Endodermal cell (in vitro differentiated cells): ENCODE results near the gene ASNSD1. TPM values are rescaled to one million over a fixed set of nuclear protein-coding genes. Genes with fewer than 3 reads are reported as not detected.
"Not testable (repeated sequence)": the region's sequence is repeated elsewhere in the genome, so short reads cannot be mapped to it uniquely, and the experiment has no call there.

Experiments used
- DNase-seq: peaks from one replicate; pipeline ENCODE4 v3.0.0-alpha.2; 2017
- H3K27ac ChIP-seq: 2 replicates; pipeline ENCODE4 v1.5.1; 2013; ENCODE audit warnings: mild to moderate bottlenecking, low read depth, low read length, moderate library complexity
- H3K27me3 ChIP-seq: 2 replicates; pipeline ENCODE4 v1.6.1; 2013; ENCODE audit warnings: mild to moderate bottlenecking, low read length, moderate library complexity; ENCODE audit not compliant: insufficient read depth, control insufficient read depth, poor library complexity, severe bottlenecking
- H3K36me3 ChIP-seq: 2 replicates; pipeline ENCODE4 v1.7.0; 2013; ENCODE audit warnings: mild to moderate bottlenecking, low read length, moderate library complexity; ENCODE audit not compliant: control insufficient read depth, insufficient read depth
- H3K4me1 ChIP-seq: one replicate; pipeline ENCODE4 v1.7.0; 2013; ENCODE audit warnings: low read length; ENCODE audit not compliant: control insufficient read depth, insufficient read depth
- H3K4me3 ChIP-seq: 2 replicates; pipeline ENCODE4 v1.5.1; 2013; ENCODE audit warnings: mild to moderate bottlenecking, low read length, moderate library complexity
- H3K9ac ChIP-seq: 2 replicates; pipeline ENCODE4 v1.6.1; 2013; ENCODE audit warnings: mild to moderate bottlenecking, low read length, moderate library complexity; ENCODE audit not compliant: poor library complexity, severe bottlenecking; ENCODE audit errors: extremely low read depth
- H3K9me3 ChIP-seq: 2 replicates; pipeline ENCODE4 v1.6.1; 2013; ENCODE audit warnings: mild to moderate bottlenecking, low read length, moderate library complexity; ENCODE audit not compliant: control insufficient read depth
- H3K27ac Mint-ChIP-seq: 2 replicates; pipeline ENCODE4 v1.8.0; 2020; ENCODE audit warnings: mixed read lengths
- H3K27me3 Mint-ChIP-seq: 2 replicates; pipeline ENCODE4 v1.8.0; 2021; ENCODE audit warnings: mild to moderate bottlenecking, mixed read lengths; ENCODE audit not compliant: insufficient read depth
- H3K36me3 Mint-ChIP-seq: 2 replicates; pipeline ENCODE4 v1.8.0; 2020; ENCODE audit warnings: low read depth, mixed read lengths
- H3K4me1 Mint-ChIP-seq: 2 replicates; pipeline ENCODE4 v1.8.0; 2020; ENCODE audit warnings: mixed read lengths
- H3K4me3 Mint-ChIP-seq: 2 replicates; pipeline ENCODE4 v1.8.0; 2020; ENCODE audit warnings: mild to moderate bottlenecking, moderate library complexity, mixed read lengths
- H3K9me3 Mint-ChIP-seq: 2 replicates; pipeline ENCODE4 v1.8.0; 2020; ENCODE audit warnings: mild to moderate bottlenecking, mixed read lengths
- WGBS, 2 experiments: methylation state at CpG; one replicate each; pipeline versions ENCODE4 v1.1.5 to v1.1.7; 2013; ENCODE audit warnings: missing lambda C conversion rate in 2 of 2, mixed read lengths in 1 of 2; ENCODE audit not compliant: insufficient coverage in 1 of 2, insufficient read length in 1 of 2; 5-methylcytosine and 5-hydroxymethylcytosine counted together
- total RNA-seq, 2 donors: library from RNA; stranded (reverse); fragmentation: NEBNext Ultra II Directional in 1 of 2; extraction: Animal tissue kit (Norgen Biotek cat#: 25700) in 1 of 2; gene quantifications; 2 replicates in 1 of 2; 3 replicates in 1 of 2; pipeline ENCODE4 v1.2.1, GENCODE V29; 2021
- TF ChIP-seq, protein P1 (sequence below): fragments of 200-600 bp; sonication (generic); conservative IDR thresholded peaks from 2 replicates; pipeline ENCODE4 v1.5.0; 2021; ENCODE audit warnings: antibody characterized with exemption, mild to moderate bottlenecking

The ASNSD1 gene
- total RNA-seq, 2 donors from 2014 or later: 43.3 to 56.2 TPM

DNA sequence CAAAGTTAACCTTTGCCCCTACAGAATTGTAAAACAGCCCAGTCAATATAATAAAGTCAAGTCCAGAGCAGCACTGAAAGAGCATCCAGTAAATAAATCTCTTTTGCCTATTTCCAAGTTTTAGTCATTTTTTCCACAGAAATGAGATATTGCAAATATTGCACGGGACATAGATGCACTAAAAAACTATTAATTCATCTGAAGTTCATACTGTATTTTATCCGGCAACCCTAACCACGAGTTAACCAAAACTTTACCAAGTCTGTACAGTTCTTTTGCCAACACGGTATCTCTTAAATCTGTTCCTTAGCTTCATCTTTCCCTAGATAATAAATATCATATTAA is 484 bp upstream of the ASNSD1 start:
- Histone ChIP-seq H3K4me1 (peaks cover 19% of the 10 kb centered on the region), H3K9ac (no peak overlapping the region), H3K27ac (no peak overlapping the region), H3K9me3 (no peaks in the 10 kb centered on the region), H3K4me3 (no peak overlapping the region), H3K27me3 (no peaks in the 10 kb centered on the region), H3K36me3 (peaks cover 15% of the 10 kb centered on the region)
- Mint-ChIP-seq H3K36me3 (peaks cover 7% of the 10 kb centered on the region), H3K4me3 (no peak overlapping the region), H3K27me3 (no peaks in the 10 kb centered on the region), H3K27ac (no peak overlapping the region), H3K9me3 (no peaks in the 10 kb centered on the region), H3K4me1 (peaks cover 25% of the 10 kb centered on the region)
- no peak for DNase-seq
- TF ChIP-seq, protein P1, sequence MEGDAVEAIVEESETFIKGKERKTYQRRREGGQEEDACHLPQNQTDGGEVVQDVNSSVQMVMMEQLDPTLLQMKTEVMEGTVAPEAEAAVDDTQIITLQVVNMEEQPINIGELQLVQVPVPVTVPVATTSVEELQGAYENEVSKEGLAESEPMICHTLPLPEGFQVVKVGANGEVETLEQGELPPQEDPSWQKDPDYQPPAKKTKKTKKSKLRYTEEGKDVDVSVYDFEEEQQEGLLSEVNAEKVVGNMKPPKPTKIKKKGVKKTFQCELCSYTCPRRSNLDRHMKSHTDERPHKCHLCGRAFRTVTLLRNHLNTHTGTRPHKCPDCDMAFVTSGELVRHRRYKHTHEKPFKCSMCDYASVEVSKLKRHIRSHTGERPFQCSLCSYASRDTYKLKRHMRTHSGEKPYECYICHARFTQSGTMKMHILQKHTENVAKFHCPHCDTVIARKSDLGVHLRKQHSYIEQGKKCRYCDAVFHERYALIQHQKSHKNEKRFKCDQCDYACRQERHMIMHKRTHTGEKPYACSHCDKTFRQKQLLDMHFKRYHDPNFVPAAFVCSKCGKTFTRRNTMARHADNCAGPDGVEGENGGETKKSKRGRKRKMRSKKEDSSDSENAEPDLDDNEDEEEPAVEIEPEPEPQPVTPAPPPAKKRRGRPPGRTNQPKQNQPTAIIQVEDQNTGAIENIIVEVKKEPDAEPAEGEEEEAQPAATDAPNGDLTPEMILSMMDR: no peak
- WGBS, 2 experiments: 25 to 28% methylated on average over 4 of the region's 4 CpGs

DNA sequence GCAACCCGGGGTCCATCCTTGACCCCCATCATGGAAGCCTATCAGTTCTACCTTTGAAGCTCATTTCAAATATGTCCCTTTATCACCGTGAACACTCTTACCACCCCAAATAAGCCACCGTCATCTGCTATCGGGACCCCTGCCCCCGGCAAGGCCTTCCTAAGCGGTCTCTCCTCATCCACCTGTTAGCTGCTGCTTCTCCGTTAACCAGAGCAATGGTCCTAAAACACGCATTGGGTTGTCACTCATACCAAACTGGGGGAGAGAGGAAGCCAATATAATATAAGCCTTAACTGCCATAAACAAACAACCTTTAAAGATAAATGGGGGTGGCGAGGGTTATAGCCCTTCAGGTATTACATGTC is 680 bp downstream of the ASNSD1 start:
- WGBS, 2 experiments: 11 to 13% methylated on average over 5 to 9 of the region's 9 CpGs
- Mint-ChIP-seq H3K36me3 (peaks cover 16% of the 10 kb centered on the region), H3K27ac (no peak overlapping the region), H3K27me3 (no peaks in the 10 kb centered on the region), H3K9me3 (no peaks in the 10 kb centered on the region), H3K4me3 (no peak overlapping the region), H3K4me1 (peaks cover 25% of the 10 kb centered on the region)
- TF ChIP-seq, protein P1: no peak
- H3K4me1 ChIP-seq: peaks cover 19% of the 10 kb centered on the region
- no peaks in the 10 kb centered on the region for H3K9me3 ChIP-seq
- H3K4me3 ChIP-seq: peak overlapping the region; percentile 99
- H3K9ac ChIP-seq: peak overlapping the region; percentile 93
- H3K27ac ChIP-seq: no peak overlapping the region
- H3K27me3 ChIP-seq: no peaks in the 10 kb centered on the region
- no peak for DNase-seq
- peaks cover 27% of the 10 kb centered on the region for H3K36me3 ChIP-seq

DNA sequence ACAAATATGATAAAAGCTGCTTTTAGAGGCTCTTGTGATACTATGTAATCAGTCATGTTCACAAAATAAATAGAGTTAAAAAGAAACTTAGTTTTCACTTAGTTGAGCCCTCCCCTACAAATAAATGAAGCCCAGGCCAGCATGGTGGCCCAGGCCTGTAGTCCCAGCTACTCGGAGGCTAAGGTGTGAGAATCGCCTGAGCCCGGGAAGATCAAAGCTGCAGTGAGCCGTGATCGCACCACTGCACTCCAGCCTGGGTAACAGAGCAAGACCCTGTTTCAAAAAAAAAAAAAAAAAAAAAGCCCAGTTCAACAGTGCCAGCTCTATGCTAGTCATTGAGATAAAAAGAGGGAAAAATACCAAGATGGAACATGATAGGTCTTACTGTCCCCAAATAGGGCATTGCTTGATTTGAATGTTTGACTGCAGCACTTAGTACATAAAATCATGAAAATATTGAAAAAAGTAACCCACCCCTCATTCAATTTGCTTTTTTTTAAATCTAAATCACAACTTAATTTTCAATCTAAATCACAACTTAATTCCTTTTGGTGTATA is 1.5 kb downstream of the ASNSD1 start:
- Mint-ChIP-seq H3K4me1 (peaks cover 21% of the 10 kb centered on the region), H3K27me3 (no peaks in the 10 kb centered on the region), H3K9me3 (no peaks in the 10 kb centered on the region), H3K36me3 (peaks cover 24% of the 10 kb centered on the region), H3K4me3 (no peak overlapping the region), H3K27ac (no peak overlapping the region)
- Histone ChIP-seq H3K9me3 (no peaks in the 10 kb centered on the region), H3K27me3 (no peaks in the 10 kb centered on the region), H3K4me3 (peak overlapping the region; percentile 99), H3K9ac (no peak overlapping the region), H3K36me3 (peaks cover 35% of the 10 kb centered on the region), H3K27ac (no peak overlapping the region), H3K4me1 (peaks cover 14% of the 10 kb centered on the region)
- DNase-seq: no peak
- 89 to 93% methylated on average over 5 of the region's 5 CpGs for WGBS, 2 experiments
- TF ChIP-seq, protein P1: no peak

DNA sequence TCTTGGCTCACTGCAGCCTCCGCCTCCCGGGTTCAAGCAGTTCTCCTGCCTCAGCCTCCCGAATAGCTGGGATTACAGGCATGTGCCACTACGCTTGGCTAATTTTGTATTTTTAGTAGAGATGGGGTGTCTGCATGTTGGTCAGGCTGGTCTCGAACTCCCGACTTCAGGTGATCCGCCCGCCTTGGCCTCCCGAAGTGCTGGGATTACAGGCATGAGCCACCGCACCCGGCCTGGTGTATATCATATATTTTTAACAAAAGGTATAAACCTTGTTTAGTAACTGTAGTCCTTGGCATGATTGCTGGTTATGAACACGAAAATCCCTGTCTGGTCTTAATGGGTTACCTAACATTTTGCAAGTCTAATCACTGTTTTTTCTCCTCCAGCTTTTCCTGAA is 2.1 kb downstream of the ASNSD1 start:
- Histone ChIP-seq H3K4me3 (peak overlapping the region; percentile 31), H3K36me3 (peaks cover 41% of the 10 kb centered on the region)
- peaks cover 30% of the 10 kb centered on the region for H3K36me3 Mint-ChIP-seq
- H3K4me3 Mint-ChIP-seq, H3K9me3 Mint-ChIP-seq, H3K9ac ChIP-seq, H3K27me3 ChIP-seq, H3K4me1 ChIP-seq, H3K27me3 Mint-ChIP-seq, DNase-seq, H3K27ac ChIP-seq, H3K27ac Mint-ChIP-seq, H3K9me3 ChIP-seq: not testable (repeated sequence)
- H3K4me1 Mint-ChIP-seq: peaks cover 16% of the 10 kb centered on the region
- WGBS, 2 experiments: 90 to 93% methylated on average over 1 to 12 of the region's 12 CpGs
